GM12872 (cell line): Measurements from ENCODE around the gene ATXN7L1.

Experiments used
- CTCF ChIP-seq: IDR thresholded peaks from 3 replicates; pipeline ENCODE4 v1.5.1; 2011; ENCODE audit warnings: low read depth, mild to moderate bottlenecking, low read length, moderate library complexity; ENCODE audit not compliant: insufficient read depth

The ATXN7L1 gene

GRCh38 chr7:105854498-105854897, 21.9 kb downstream of the ATXN7L1 start:
- no peak for TF ChIP-seq CTCF

- no peak for TF ChIP-seq CTCF
These were observed 22.4 kb downstream of the ATXN7L1 start for GRCh38 chr7:105853931-105854419.

DNA sequence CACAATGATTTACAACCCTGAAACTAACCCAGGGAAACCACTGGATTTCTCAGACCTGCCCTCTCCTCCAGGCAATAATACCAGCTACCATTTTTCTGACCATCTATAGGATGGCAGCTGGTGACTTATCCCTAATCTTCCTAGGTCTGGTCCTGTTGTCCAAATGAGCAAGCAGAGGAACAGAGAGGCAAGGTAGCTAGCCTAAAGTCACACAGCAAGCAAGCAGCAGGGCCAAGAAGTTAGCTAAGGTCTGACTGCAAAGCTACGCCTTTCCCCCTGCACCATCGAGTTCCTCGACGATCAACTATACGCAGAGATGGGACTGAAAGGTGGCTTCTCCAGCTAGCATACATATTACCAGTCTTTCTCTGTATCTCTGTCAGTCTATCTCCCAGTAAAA, 25.3 kb downstream of the ATXN7L1 start:
- TF ChIP-seq CTCF: no peak

- TF ChIP-seq CTCF: no peak
These were observed 27.1 kb downstream of the ATXN7L1 start for GRCh38 chr7:105849122-105849855.

DNA sequence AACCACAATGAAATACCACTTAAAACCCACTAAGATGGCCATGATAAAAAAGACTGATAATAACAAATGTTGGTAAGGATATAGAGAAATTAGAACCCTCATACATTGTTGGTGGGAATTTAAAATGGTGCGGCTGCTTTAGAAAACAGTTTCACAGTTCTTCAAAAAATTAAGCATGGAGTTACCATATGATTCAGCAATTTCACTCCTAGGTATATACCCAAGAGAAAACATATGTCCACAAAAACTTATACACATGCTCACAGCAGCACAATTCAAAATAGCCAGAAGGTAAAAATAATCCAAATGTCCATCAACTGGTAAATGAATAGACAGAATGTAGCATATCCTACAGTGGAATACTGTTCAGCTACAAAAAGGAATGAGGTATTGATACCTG, 30.0 kb downstream of the ATXN7L1 start:
- no peak for TF ChIP-seq CTCF

- TF ChIP-seq CTCF: no peak
These were observed 34.5 kb downstream of the ATXN7L1 start for GRCh38 chr7:105841866-105842265.

DNA sequence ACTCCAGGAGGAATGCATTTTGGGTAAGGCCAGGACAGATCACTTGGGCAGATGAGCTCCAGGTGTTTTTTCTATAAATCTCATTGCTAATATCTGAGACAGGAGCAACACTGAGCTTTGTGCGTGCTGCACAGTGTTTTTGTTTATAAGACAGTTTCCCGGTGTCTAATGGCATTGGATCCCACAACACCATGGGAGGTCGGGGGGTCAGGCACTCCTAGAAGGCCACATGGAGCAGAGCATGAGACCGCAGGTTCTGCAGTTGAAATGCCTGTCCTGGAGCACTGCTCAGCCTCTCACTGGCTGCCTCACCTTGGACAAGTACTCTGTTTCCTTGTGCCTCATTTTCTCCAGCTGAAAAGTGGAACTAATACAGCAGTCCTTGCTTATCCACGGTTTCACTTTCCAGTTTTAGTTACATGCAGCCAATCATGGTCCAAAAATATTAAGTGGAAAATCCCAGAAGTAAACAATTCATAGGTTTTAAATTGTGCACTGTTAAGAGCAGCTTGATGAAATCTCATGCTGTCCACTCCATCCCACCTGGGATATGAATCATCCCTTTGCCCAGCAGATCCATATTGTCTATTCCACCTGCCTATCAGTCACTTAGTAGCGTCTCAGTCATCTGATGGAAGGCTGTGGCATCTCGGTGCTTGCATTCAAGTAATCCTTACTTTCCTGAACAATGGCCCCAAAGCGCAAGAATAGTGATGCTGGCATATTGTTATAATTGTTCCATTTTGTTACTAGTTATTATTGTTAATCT, 35.2 kb downstream of the ATXN7L1 start:
- no peak for TF ChIP-seq CTCF
